HEK293 (cell line): Measurements from ENCODE around the gene KRT15.

ENCODE experiments used
- FEZF1 ChIP-seq: fragments of 450-650 bp; formaldehyde crosslinking; IDR thresholded peaks from 2 replicates; pipeline ENCODE4 v1.5.1; 2016; ENCODE audit warnings: missing biosample characterization, missing genetic modification characterization
- GLI4 ChIP-seq: fragments of 450-650 bp; formaldehyde crosslinking; IDR thresholded peaks from 2 replicates; pipeline ENCODE4 v1.5.1; 2016; ENCODE audit warnings: missing biosample characterization, missing genetic modification characterization
- KLF10 ChIP-seq: fragments of 450-650 bp; IDR thresholded peaks from 2 replicates; pipeline ENCODE4 v1.5.1; 2018; ENCODE audit warnings: missing biosample characterization, mild to moderate bottlenecking, missing genetic modification characterization
- KLF9 ChIP-seq: fragments of 450-650 bp; formaldehyde crosslinking; IDR thresholded peaks from 2 replicates; pipeline ENCODE4 v1.5.1; 2016; ENCODE audit warnings: missing biosample characterization, missing genetic modification characterization, low read depth
- MEIS1 ChIP-seq: sonication (generic); formaldehyde crosslinking; IDR thresholded peaks from 2 replicates; pipeline ENCODE4 v1.8.1; 2022; ENCODE audit warnings: missing genetic modification reagents, mild to moderate bottlenecking, borderline replicate concordance
- PRDM4 ChIP-seq: fragments of 450-650 bp; formaldehyde crosslinking; IDR thresholded peaks from 2 replicates; pipeline ENCODE4 v1.5.1; 2017; ENCODE audit warnings: missing biosample characterization, missing genetic modification characterization
- REST ChIP-seq: fragments of 450-650 bp; formaldehyde crosslinking; IDR thresholded peaks from 2 replicates; pipeline ENCODE4 v1.5.1; 2016; ENCODE audit warnings: missing biosample characterization, missing genetic modification characterization
- SCRT2 ChIP-seq: fragments of 450-650 bp; formaldehyde crosslinking; IDR thresholded peaks from 2 replicates; pipeline ENCODE4 v1.5.1; 2016; ENCODE audit warnings: missing biosample characterization, missing genetic modification characterization
- TRIM28 ChIP-seq: IDR thresholded peaks from 2 replicates; pipeline ENCODE4 v1.6.1; 2011; ENCODE audit warnings: low read length, control low read depth, borderline replicate concordance
- ZBTB11 ChIP-seq: fragments of 450-650 bp; formaldehyde crosslinking; conservative IDR thresholded peaks from 2 replicates; pipeline ENCODE4 v1.5.1; 2016; ENCODE audit warnings: low read depth, missing biosample characterization, missing genetic modification characterization
- ZBTB17 ChIP-seq: fragments of 450-650 bp; formaldehyde crosslinking; IDR thresholded peaks from 2 replicates; pipeline ENCODE4 v1.5.1; 2016; ENCODE audit warnings: missing biosample characterization, missing genetic modification characterization
- ZBTB44 ChIP-seq: fragments of 450-650 bp; IDR thresholded peaks from 2 replicates; pipeline ENCODE4 v1.5.1; 2018; ENCODE audit warnings: missing biosample characterization, mild to moderate bottlenecking, missing genetic modification characterization
- ZBTB48 ChIP-seq: fragments of 450-650 bp; formaldehyde crosslinking; IDR thresholded peaks from 2 replicates; pipeline ENCODE4 v1.5.1; 2016; ENCODE audit warnings: missing biosample characterization, missing genetic modification characterization
- ZEB2 ChIP-seq: fragments of 450-650 bp; formaldehyde crosslinking; IDR thresholded peaks from 2 replicates; pipeline ENCODE4 v1.5.1; 2016; ENCODE audit warnings: missing biosample characterization, missing genetic modification characterization
- ZFHX2 ChIP-seq: fragments of 450-650 bp; formaldehyde crosslinking; conservative IDR thresholded peaks from 2 replicates; pipeline ENCODE4 v1.5.1; 2016; ENCODE audit warnings: missing biosample characterization, missing genetic modification characterization
- ZNF148 ChIP-seq: fragments of 450-650 bp; formaldehyde crosslinking; IDR thresholded peaks from 2 replicates; pipeline ENCODE4 v1.5.0; 2017; ENCODE audit warnings: missing biosample characterization, missing genetic modification characterization, borderline replicate concordance
- ZNF169 ChIP-seq: fragments of 450-650 bp; formaldehyde crosslinking; IDR thresholded peaks from 2 replicates; pipeline ENCODE4 v1.5.1; 2016; ENCODE audit warnings: missing biosample characterization, missing genetic modification characterization
- ZNF214 ChIP-seq: fragments of 450-650 bp; formaldehyde crosslinking; IDR thresholded peaks from 2 replicates; pipeline ENCODE4 v1.5.1; 2017; ENCODE audit warnings: missing biosample characterization, mild to moderate bottlenecking, missing genetic modification characterization, borderline replicate concordance
- ZNF350 ChIP-seq: fragments of 450-650 bp; formaldehyde crosslinking; IDR thresholded peaks from 2 replicates; pipeline ENCODE4 v1.5.0; 2017; ENCODE audit warnings: missing biosample characterization, mild to moderate bottlenecking, missing genetic modification characterization
- ZNF488 ChIP-seq: fragments of 450-650 bp; formaldehyde crosslinking; IDR thresholded peaks from 2 replicates; pipeline ENCODE4 v1.5.1; 2016; ENCODE audit warnings: missing biosample characterization, missing genetic modification characterization
- ZNF529 ChIP-seq: fragments of 450-650 bp; formaldehyde crosslinking; IDR thresholded peaks from 2 replicates; pipeline ENCODE4 v1.5.1; 2017; ENCODE audit warnings: missing genetic modification characterization, missing biosample characterization; ENCODE audit not compliant: insufficient replicate concordance
- ZNF558 ChIP-seq: fragments of 450-650 bp; formaldehyde crosslinking; IDR thresholded peaks from 2 replicates; pipeline ENCODE4 v1.5.1; 2016; ENCODE audit warnings: missing biosample characterization, missing genetic modification characterization
- ZNF610 ChIP-seq: fragments of 450-650 bp; formaldehyde crosslinking; IDR thresholded peaks from 2 replicates; pipeline ENCODE4 v1.5.1; 2016; ENCODE audit warnings: missing biosample characterization, missing genetic modification characterization, borderline replicate concordance
- ZNF629 ChIP-seq: fragments of 450-650 bp; formaldehyde crosslinking; IDR thresholded peaks from 2 replicates; pipeline ENCODE4 v1.5.1; 2017; ENCODE audit warnings: missing biosample characterization, missing genetic modification characterization
- ZNF747 ChIP-seq: fragments of 450-650 bp; formaldehyde crosslinking; IDR thresholded peaks from 2 replicates; pipeline ENCODE4 v1.5.1; 2016; ENCODE audit warnings: missing biosample characterization, missing genetic modification characterization

Gene KRT15

GRCh38 chr17:41513168-41513547 lies 5.5 kb downstream of the KRT15 start (continued):
- TF ChIP-seq PRDM4 = peak; percentile 74
- peak; percentile 81 for TF ChIP-seq ZEB2
- no peak for TF ChIP-seq ZNF169 (tag by site-specific recombination)
- no peak for TF ChIP-seq ZNF350
- TF ChIP-seq KLF9 = no peak
- TF ChIP-seq ZNF529 = no peak
- TF ChIP-seq ZBTB48 = no peak
- TF ChIP-seq FEZF1 (tag by site-specific recombination) = peak; percentile 84
- 0 out of 2 replicates have a peak, but pooled peaks have one; percentile 41 for TF ChIP-seq ZBTB17 (tag by site-specific recombination)
- no peak for TF ChIP-seq ZNF747 (tag by site-specific recombination)
- no peak for TF ChIP-seq REST (tag by site-specific recombination)
- TF ChIP-seq ZNF610 = no peak
- TF ChIP-seq KLF10 = peak; percentile 80
- 0 out of 2 replicates have a peak, but pooled peaks have one; percentile 13 for TF ChIP-seq ZBTB44 (tag by site-specific recombination)
- TF ChIP-seq ZFHX2 (tag by site-specific recombination) = peak; percentile 66
- TF ChIP-seq TRIM28 = no peak
- no peak for TF ChIP-seq SCRT2 (tag by site-specific recombination)
- TF ChIP-seq ZNF629 (tag by site-specific recombination) = peak; percentile 90
- no peak for TF ChIP-seq GLI4
- peak; percentile 50; the same call in 1 of the 2 replicates for TF ChIP-seq ZNF558 (tag by site-specific recombination)
- no peak for TF ChIP-seq ZBTB11 (tag by site-specific recombination)
- TF ChIP-seq ZNF488 (tag by site-specific recombination) = peak; percentile 79
- no peak for TF ChIP-seq ZNF148 (tag by site-specific recombination)
- no peak for TF ChIP-seq ZNF214 (tag by site-specific recombination)
- TF ChIP-seq MEIS1 (CRISPR knock-in tag) = no peak
